ENCODE data around the gene FAM170B. TPM values are rescaled to one million over a fixed set of nuclear protein-coding genes. Genes with fewer than 3 reads are reported as not detected.

Gene FAM170B
- total RNA-seq, 1 experiment from 2014 or later = not detected

DNA sequence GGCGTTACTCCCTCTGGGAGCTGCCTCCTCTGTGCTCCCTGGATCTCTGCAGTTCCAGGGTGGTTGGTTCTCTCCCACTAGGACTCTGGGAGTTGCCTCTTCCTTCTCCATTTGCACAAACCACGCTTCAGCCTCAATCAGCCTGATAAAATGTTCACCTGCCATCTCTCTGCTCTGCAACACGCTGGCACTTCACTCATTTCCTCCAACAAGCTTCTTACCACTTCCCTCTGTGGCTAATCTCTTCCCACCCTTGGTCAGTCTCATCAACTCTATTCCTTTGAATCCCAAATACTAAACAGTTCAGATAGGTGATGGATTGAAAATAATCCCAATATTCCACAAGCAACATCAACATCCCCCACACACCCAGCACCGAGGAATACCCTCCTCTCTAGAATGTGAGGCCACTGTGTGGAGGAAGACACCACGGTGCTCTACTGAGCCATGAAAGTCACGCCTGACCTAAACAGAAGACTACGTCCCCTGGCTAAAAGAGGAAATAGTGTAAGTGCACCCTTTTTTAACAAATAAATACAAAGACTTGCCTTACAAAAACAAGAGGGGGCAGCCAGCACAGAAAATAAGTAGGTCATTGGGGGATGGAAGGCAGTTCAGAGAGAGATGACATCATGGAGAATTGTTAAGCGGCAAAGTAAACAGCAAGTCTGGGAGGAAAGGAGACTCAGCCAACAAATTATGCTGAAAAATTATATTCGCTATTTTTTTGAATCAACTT, 1.9 kb upstream of the FAM170B start:
- intact Hi-C loops (cut with micrococcal nuclease) = no loop called here
- Histone ChIP-seq H3K4me1 (ENCODE audit: insufficient read depth, low read length) (peaks cover 20% of the 10 kb centered on the region), H4K20me1 (ENCODE audit: low read length) (no peaks in the 10 kb centered on the region), H3K27ac (ENCODE audit: low read length) (no peak overlapping the region), H3K9ac (ENCODE audit: low read length) (no peak overlapping the region), H3K27me3 (ENCODE audit: low read length) (peaks cover 58% of the 10 kb centered on the region), H3K9me2 (replicated peaks; ENCODE audit: low read length) (no peaks in the 10 kb centered on the region), H3K4me2 (ENCODE audit: low read length) (no peak overlapping the region), H3K79me2 (ENCODE audit: low read length) (no peaks in the 10 kb centered on the region), H3F3A (ENCODE audit: low read length, unreplicated experiment) (no peaks in the 10 kb centered on the region), H3K9me3 (ENCODE audit: low read length) (no peaks in the 10 kb centered on the region), H2AFZ (ENCODE audit: low read length) (no peak overlapping the region), H3K4me3 (ENCODE audit: low read length) (no peak overlapping the region), H3K36me3 (ENCODE audit: low read depth, low read length) (no peaks in the 10 kb centered on the region)
- CTCF ChIA-PET = no interaction called here
- TF ChIP-seq, protein P1, sequence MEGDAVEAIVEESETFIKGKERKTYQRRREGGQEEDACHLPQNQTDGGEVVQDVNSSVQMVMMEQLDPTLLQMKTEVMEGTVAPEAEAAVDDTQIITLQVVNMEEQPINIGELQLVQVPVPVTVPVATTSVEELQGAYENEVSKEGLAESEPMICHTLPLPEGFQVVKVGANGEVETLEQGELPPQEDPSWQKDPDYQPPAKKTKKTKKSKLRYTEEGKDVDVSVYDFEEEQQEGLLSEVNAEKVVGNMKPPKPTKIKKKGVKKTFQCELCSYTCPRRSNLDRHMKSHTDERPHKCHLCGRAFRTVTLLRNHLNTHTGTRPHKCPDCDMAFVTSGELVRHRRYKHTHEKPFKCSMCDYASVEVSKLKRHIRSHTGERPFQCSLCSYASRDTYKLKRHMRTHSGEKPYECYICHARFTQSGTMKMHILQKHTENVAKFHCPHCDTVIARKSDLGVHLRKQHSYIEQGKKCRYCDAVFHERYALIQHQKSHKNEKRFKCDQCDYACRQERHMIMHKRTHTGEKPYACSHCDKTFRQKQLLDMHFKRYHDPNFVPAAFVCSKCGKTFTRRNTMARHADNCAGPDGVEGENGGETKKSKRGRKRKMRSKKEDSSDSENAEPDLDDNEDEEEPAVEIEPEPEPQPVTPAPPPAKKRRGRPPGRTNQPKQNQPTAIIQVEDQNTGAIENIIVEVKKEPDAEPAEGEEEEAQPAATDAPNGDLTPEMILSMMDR (conservative IDR thresholded peaks at IDR 0.05; ENCODE audit: low read depth, low read length) = no peak
- no peak for TF ChIP-seq EZH2 (IDR thresholded peaks at IDR 0.05; ENCODE audit: low read length, unreplicated experiment)
- no peak for TF ChIP-seq EZH2phosphoT487 (IDR thresholded peaks at IDR 0.05; ENCODE audit: borderline replicate concordance, low read length)
- no peak for ATAC-seq
- no peak for DNase-seq
- POLR2A ChIA-PET (ENCODE audit: unreplicated experiment) = no interaction called here
- no TSS peak for BruUV-seq (replicated peaks)

DNA sequence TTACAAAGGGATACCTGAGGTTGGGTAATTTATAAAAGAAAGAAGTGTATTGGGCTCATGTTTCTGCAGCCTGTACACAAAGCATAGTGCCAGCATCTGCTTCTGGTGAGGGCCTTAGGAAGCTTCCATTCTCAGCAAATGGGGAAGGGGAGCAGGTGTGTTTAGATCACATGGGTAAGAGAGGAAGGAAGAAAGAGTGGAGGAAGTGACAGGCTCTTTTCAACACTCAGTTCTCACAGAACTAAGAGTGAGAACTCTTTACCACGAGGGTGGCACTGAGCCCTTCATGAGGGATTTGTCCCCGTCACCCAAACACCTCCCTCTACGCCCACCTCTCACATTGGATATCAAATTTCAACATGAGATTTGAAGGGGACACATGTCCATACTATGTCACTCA, 506 bp upstream of the FAM170B start:
- H2AFZ ChIP-seq (ENCODE audit: low read length) = no peak overlapping the region
- ATAC-seq (no peak), DNase-seq (no peak)
- peaks cover 7% of the 10 kb centered on the region for H3K4me1 ChIP-seq (ENCODE audit: insufficient read depth, low read length)
- H4K20me1 ChIP-seq (ENCODE audit: low read length) = no peaks in the 10 kb centered on the region
- TF ChIP-seq EZH2phosphoT487 (IDR thresholded peaks at IDR 0.05; ENCODE audit: borderline replicate concordance, low read length) (no peak), EZH2 (IDR thresholded peaks at IDR 0.05; ENCODE audit: low read length, unreplicated experiment) (no peak)
- TF ChIP-seq, protein P1 (conservative IDR thresholded peaks at IDR 0.05; ENCODE audit: low read depth, low read length) = no peak
- no peaks in the 10 kb centered on the region for H3K9me2 ChIP-seq (replicated peaks; ENCODE audit: low read length)
- POLR2A ChIA-PET (ENCODE audit: unreplicated experiment) = no interaction called here
- no peak overlapping the region for H3K27ac ChIP-seq (ENCODE audit: low read length)
- CTCF ChIA-PET = no interaction called here
- no TSS peak for BruUV-seq (replicated peaks)
- intact Hi-C loops (cut with micrococcal nuclease) = no loop called here
- no peaks in the 10 kb centered on the region for H3K9me3 ChIP-seq (ENCODE audit: low read length)
- no peak overlapping the region for H3K4me2 ChIP-seq (ENCODE audit: low read length)
- H3K4me3 ChIP-seq (ENCODE audit: low read length) = no peak overlapping the region
- no peaks in the 10 kb centered on the region for H3F3A ChIP-seq (ENCODE audit: low read length, unreplicated experiment)
- no peaks in the 10 kb centered on the region for H3K36me3 ChIP-seq (ENCODE audit: low read depth, low read length)
- no peak overlapping the region for H3K9ac ChIP-seq (ENCODE audit: low read length)
- no peaks in the 10 kb centered on the region for H3K79me2 ChIP-seq (ENCODE audit: low read length)
- H3K27me3 ChIP-seq (ENCODE audit: low read length) = peaks cover 73% of the 10 kb centered on the region

DNA sequence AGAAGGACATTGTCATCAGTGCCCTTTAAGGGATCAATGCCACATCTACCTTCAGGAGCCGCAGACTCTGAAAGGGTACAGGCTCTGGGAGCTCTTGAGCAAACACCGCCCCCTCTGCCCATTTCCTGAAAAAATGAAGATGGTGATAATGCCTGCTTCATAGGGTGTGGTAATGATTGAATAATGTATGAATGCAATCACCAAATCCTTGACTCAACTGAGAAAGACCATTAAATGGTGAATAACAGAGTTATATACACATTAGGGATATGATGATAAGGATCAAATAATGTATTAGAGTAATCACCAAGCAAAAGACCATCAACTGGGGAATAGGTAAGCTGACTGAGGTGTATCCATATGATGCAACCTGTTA, 1.5 kb downstream of the FAM170B start:
- H3K79me2 ChIP-seq (ENCODE audit: low read length) = no peaks in the 10 kb centered on the region
- ChIA-PET POLR2A (ENCODE audit: unreplicated experiment) (no interaction called here), CTCF (no interaction called here)
- peaks cover 86% of the 10 kb centered on the region for H3K27me3 ChIP-seq (ENCODE audit: low read length)
- no peak overlapping the region for H3K4me3 ChIP-seq (ENCODE audit: low read length)
- BruUV-seq (replicated peaks) = no TSS peak
- TF ChIP-seq, protein P1 (conservative IDR thresholded peaks at IDR 0.05; ENCODE audit: low read depth, low read length) = 0 out of 2 replicates have a peak, but pooled peaks have one; percentile 21
- TF ChIP-seq EZH2phosphoT487 (IDR thresholded peaks at IDR 0.05; ENCODE audit: borderline replicate concordance, low read length) = no peak
- H3K9me2 ChIP-seq (replicated peaks; ENCODE audit: low read length) = no peaks in the 10 kb centered on the region
- H3K9me3 ChIP-seq (ENCODE audit: low read length) = no peaks in the 10 kb centered on the region
- no peaks in the 10 kb centered on the region for H3K4me1 ChIP-seq (ENCODE audit: insufficient read depth, low read length)
- intact Hi-C loops (cut with micrococcal nuclease) = no loop called here
- no peak overlapping the region for H3K4me2 ChIP-seq (ENCODE audit: low read length)
- no peak for ATAC-seq
- no peak overlapping the region for H2AFZ ChIP-seq (ENCODE audit: low read length)
- H3F3A ChIP-seq (ENCODE audit: low read length, unreplicated experiment) = no peaks in the 10 kb centered on the region
- no peak for DNase-seq
- H3K36me3 ChIP-seq (ENCODE audit: low read depth, low read length) = no peaks in the 10 kb centered on the region
- H3K9ac ChIP-seq (ENCODE audit: low read length) = no peak overlapping the region
- H3K27ac ChIP-seq (ENCODE audit: low read length) = no peak overlapping the region
- H4K20me1 ChIP-seq (ENCODE audit: low read length) = no peaks in the 10 kb centered on the region

Measured in PC-3 (cell line).